Adrenal gland (tissue), 12 donors: Measurements from ENCODE around the gene PRR35. TPM values are rescaled to one million over a fixed set of nuclear protein-coding genes. Genes with fewer than 3 reads are reported as not detected.

Experiments used
- DNase-seq, 7 donors: peaks; one replicate each; pipeline ENCODE4 v3.0.0-alpha.2; 2019 to 2020
- H3K27ac ChIP-seq, 5 donors: fragments of 200-600 bp; sonication (generic) in 4 of 5; 1 replicate in 3 of 5; 2 replicates in 2 of 5; pipeline versions ENCODE4 v1.5.1 to v1.8.0; 2016 to 2020; ENCODE audit warnings: mild to moderate bottlenecking in 1 of 5
- H3K27me3 ChIP-seq: fragments of 200-600 bp; 2 replicates; pipeline ENCODE4 v1.8.0; 2021
- H3K36me3 ChIP-seq, 2 donors: fragments of 200-600 bp; replicated peaks in 1 of 2; 1 replicate in 1 of 2; 2 replicates in 1 of 2; pipeline versions ENCODE4 v1.5.1 to v1.8.0; 2018 to 2022
- H3K4me1 ChIP-seq, 2 donors: fragments of 200-600 bp; replicated peaks in 1 of 2; 1 replicate in 1 of 2; 2 replicates in 1 of 2; pipeline versions ENCODE4 v1.5.1 to v1.8.0; 2018 to 2021
- H3K4me3 ChIP-seq, 4 donors: fragments of 200-600 bp; sonication (generic) in 3 of 4; one replicate each; pipeline ENCODE4 v1.5.1; 2016 to 2018
- H3K9me3 ChIP-seq, 3 donors: fragments of 200-600 bp; sonication (generic) in 1 of 3; replicated peaks in 1 of 3; 1 replicate in 2 of 3; 2 replicates in 1 of 3; pipeline versions ENCODE4 v1.5.1 to v1.8.0; 2016 to 2021
- CTCF ChIP-seq, 6 experiments: fragments of 450-650 bp in 4 of 6; fragments of 200-600 bp in 2 of 6; sonication (generic) in 1 of 6; IDR thresholded peaks; 1 replicate in 5 of 6; 2 replicates in 1 of 6; pipeline versions ENCODE4 v1.5.1 to v1.8.0; 2016 to 2021; ENCODE audit warnings: antibody characterized with exemption in 6 of 6, mild to moderate bottlenecking in 2 of 6, moderate library complexity in 1 of 6
- POLR2A ChIP-seq, 2 donors: fragments of 450-650 bp; IDR thresholded peaks; one replicate each; pipeline ENCODE4 v1.6.1; 2017; ENCODE audit warnings: antibody characterized with exemption in 2 of 2, mild to moderate bottlenecking in 2 of 2, moderate library complexity in 1 of 2
- WGBS, 4 donors: extraction: QIAGEN DNeasy Blood & Tissue Kit in 2 of 4; methylation state at CpG; one replicate each; pipeline versions ENCODE4 v1.1.5 to v1.1.7; 2013 to 2017; 5-methylcytosine and 5-hydroxymethylcytosine counted together
- intact Hi-C, 2 donors: fragments of 100-400 bp; cut with DNase I; formaldehyde crosslinking; loops; one replicate each; pipeline versions ENCODE4 v1.14.1 to v1.15.0; 2022 to 2023
- polyA plus RNA-seq, 3 donors: library from polyadenylated mRNA; stranded (reverse); fragments of 200-250 nt in 2 of 3; fragments of 350-450 nt in 1 of 3; fragmentation: Illumina TruSeq in 1 of 3; extraction: RNeasy Lipid Tissue Mini Kit (QIAGEN cat#74804) in 1 of 3; gene quantifications; one replicate each; pipeline ENCODE4 v1.2.3, GENCODE V29; 2013 to 2014
- total RNA-seq, 9 donors: library from RNA; depleted of rRNA in 4 of 9; stranded (reverse); fragments of >200 nt in 4 of 9; fragments of 120-200 nt in 1 of 9; fragmentation: NEBNext Ultra II Directional in 1 of 9; extraction: Animal tissue kit (Norgen Biotek cat#: 25700) in 1 of 9; gene quantifications; one replicate each; pipeline versions ENCODE4 v1.1.0 to v1.2.4, GENCODE V29; 2013 to 2023
- donor health status: healthy with polysubstance abuse.
- donor health status: Bipolar disorder and iron deficiency.
- donor health status: DM: yes; HTN: yes; CAD: no.
- donor health status: DM: no; HTN: no; CAD: no.
- donor health status: DM: no; HTN: no; CAD: no.
- donor health status: DM: yes; HTN: yes; CAD: no.

PRR35 gene
- total and polyA plus RNA-seq, 12 donors: not detected

- intact Hi-C loops: loop anchor here in 1 of 2 donors (5.0 kb wide), 1 partner anchor 81 kb away; no protein-coding TSS in a partner anchor
- H3K36me3 ChIP-seq: peaks cover 0 to 21% of the 10 kb centered on the region in 2 donors
- no peak overlapping the region for H3K27ac ChIP-seq
- 78 to 93% (median 87%) methylated on average over 10 to 21 of the region's 21 CpGs for WGBS, 4 donors
- H3K4me3 ChIP-seq: no peak overlapping the region
- TF ChIP-seq POLR2A (IDR thresholded peaks at IDR 0.05): no peak
- no peak for TF ChIP-seq CTCF (IDR thresholded peaks at IDR 0.05)
- no peak for DNase-seq
- H3K9me3 ChIP-seq: no peaks in the 10 kb centered on the region
- H3K4me1 ChIP-seq: peaks cover 0 to 5% of the 10 kb centered on the region in 2 donors
- H3K27me3 ChIP-seq: no peaks in the 10 kb centered on the region
Measured at GRCh38 chr16:576197-576822, 16.1 kb downstream of the PRR35 start.

GRCh38 chr16:576823-577201, 16.6 kb downstream of the PRR35 start:
- H3K4me3 ChIP-seq: no peak overlapping the region
- intact Hi-C loops: loop anchor here in 1 of 2 donors (5.0 kb wide), 1 partner anchor 80 kb away; no protein-coding TSS in a partner anchor
- no peak for TF ChIP-seq POLR2A (IDR thresholded peaks at IDR 0.05)
- TF ChIP-seq CTCF (IDR thresholded peaks at IDR 0.05): no peak
- H3K36me3 ChIP-seq: peaks cover 0 to 21% of the 10 kb centered on the region in 2 donors
- H3K27ac ChIP-seq: no peak overlapping the region
- no peaks in the 10 kb centered on the region for H3K9me3 ChIP-seq
- 73 to 81% (median 77%) methylated on average over 8 of the region's 8 CpGs for WGBS, 4 donors
- H3K4me1 ChIP-seq: peaks cover 0 to 5% of the 10 kb centered on the region in 2 donors
- H3K27me3 ChIP-seq: no peaks in the 10 kb centered on the region
- no peak for DNase-seq

GRCh38 chr16:577796-578195, 17.6 kb downstream of the PRR35 start:
- no peak overlapping the region for H3K27ac ChIP-seq
- H3K27me3 ChIP-seq: no peaks in the 10 kb centered on the region
- peaks cover 0 to 5% of the 10 kb centered on the region in 2 donors for H3K4me1 ChIP-seq
- H3K4me3 ChIP-seq: no peak overlapping the region
- intact Hi-C loops: loop anchor here in 1 of 2 donors (5.0 kb wide), 1 partner anchor 80 kb away; no protein-coding TSS in a partner anchor
- H3K36me3 ChIP-seq: peaks cover 0 to 21% of the 10 kb centered on the region in 2 donors
- TF ChIP-seq POLR2A (IDR thresholded peaks at IDR 0.05) (no peak), CTCF (IDR thresholded peaks at IDR 0.05) (no peak)
- WGBS, 4 donors: 93 to 100% (median 97%) methylated on average over 1 to 13 of the region's 13 CpGs
- no peaks in the 10 kb centered on the region for H3K9me3 ChIP-seq
- DNase-seq: no peak

DNA sequence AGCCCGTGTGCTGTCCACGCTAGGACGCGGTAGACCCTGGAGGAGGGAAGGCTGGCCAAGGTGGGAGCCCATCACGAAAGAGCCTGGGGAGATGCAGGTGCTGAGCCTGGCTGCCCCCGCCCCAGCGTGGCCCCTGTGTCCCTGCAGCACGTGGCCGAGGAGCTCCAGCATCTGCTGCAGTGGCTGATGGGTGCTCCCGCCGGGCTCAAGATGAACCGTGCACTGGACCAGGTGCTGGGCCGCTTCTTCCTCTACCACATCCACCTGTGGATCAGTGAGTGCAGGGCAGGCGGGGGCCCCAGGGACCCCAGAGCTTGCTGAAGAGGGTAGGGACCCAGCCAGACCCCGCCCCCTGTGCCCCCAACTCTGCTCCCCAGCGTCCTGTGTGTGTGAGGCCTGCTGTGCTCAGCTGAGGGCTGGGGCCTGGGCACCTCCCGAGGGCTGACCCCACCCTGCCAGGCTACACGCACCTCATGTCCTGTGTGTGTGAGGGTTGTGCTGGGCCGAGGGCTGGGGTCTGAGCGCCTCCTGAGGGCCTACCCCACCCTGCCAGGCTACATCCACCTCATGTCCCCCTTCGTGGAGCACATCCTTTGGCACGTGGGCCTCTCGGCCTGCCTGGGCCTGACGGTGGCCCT, 18.2 kb downstream of the PRR35 start:
- H3K27me3 ChIP-seq: no peaks in the 10 kb centered on the region
- H3K4me3 ChIP-seq: no peak overlapping the region
- H3K9me3 ChIP-seq: no peaks in the 10 kb centered on the region
- H3K36me3 ChIP-seq: peaks cover 0 to 21% of the 10 kb centered on the region in 2 donors
- TF ChIP-seq POLR2A (IDR thresholded peaks at IDR 0.05) (no peak), CTCF (IDR thresholded peaks at IDR 0.05) (no peak)
- DNase-seq: no peak
- intact Hi-C loops: loop anchor here in 1 of 2 donors (5.0 kb wide), 1 partner anchor 79 kb away; no protein-coding TSS in a partner anchor
- peaks cover 0 to under 1% of the 10 kb centered on the region in 2 donors for H3K4me1 ChIP-seq
- WGBS, 4 donors: 75 to 90% (median 83%) methylated on average over 6 to 24 of the region's 24 CpGs
- H3K27ac ChIP-seq: no peak overlapping the region
